Keratinocyte (primary cell): Measurements from ENCODE around the gene SIX3. TPM values are rescaled to one million over a fixed set of nuclear protein-coding genes. Genes with fewer than 3 reads are reported as not detected.

Source experiments
- DNase-seq: peaks from one replicate; pipeline ENCODE4 v3.0.0-alpha.2; 2011; ENCODE audit warnings: low read depth, missing footprints, low spot score
- FAIRE-seq: peaks from 2 replicates; lab custom pipeline; 2011; peaks lifted over from hg19 to GRCh38; lab: Jason Lieb, UNC
- H2AFZ ChIP-seq: 2 replicates; pipeline ENCODE4 v1.6.0; 2012; ENCODE audit warnings: low read length, control low read depth, inconsistent platforms; ENCODE audit not compliant: control insufficient read depth
- H3K27ac ChIP-seq: 2 replicates; pipeline ENCODE4 v1.5.1; 2011; ENCODE audit warnings: low read length; ENCODE audit not compliant: control insufficient read depth, insufficient read depth
- H3K27me3 ChIP-seq: 3 replicates; pipeline ENCODE4 v1.6.0; 2011; ENCODE audit warnings: low read length; ENCODE audit not compliant: control insufficient read depth, insufficient read depth; ENCODE audit errors: extremely low read depth
- H3K36me3 ChIP-seq, 2 experiments: 2 replicates in 1 of 2; 3 replicates in 1 of 2; pipeline ENCODE4 v1.5.1; 2011; ENCODE audit warnings: low read length in 2 of 2, mild to moderate bottlenecking in 1 of 2; ENCODE audit not compliant: control insufficient read depth in 2 of 2, insufficient read depth in 2 of 2; ENCODE audit errors: extremely low read depth in 1 of 2
- H3K4me1 ChIP-seq: 3 replicates; pipeline ENCODE4 v1.5.1; 2011; ENCODE audit warnings: low read length; ENCODE audit not compliant: control insufficient read depth, insufficient read depth; ENCODE audit errors: extremely low read depth
- H3K4me2 ChIP-seq: 3 replicates; pipeline ENCODE4 v1.6.0; 2011; ENCODE audit warnings: low read depth, low read length; ENCODE audit not compliant: control insufficient read depth, insufficient read depth; ENCODE audit errors: extremely low read depth
- H3K4me3 ChIP-seq, 3 experiments: fragments of 200-600 bp in 1 of 3; sonication (generic) in 1 of 3; 2 replicates in 2 of 3; 3 replicates in 1 of 3; pipeline ENCODE4 v1.5.1; 2011 to 2016; ENCODE audit warnings: low read length in 3 of 3, mild to moderate bottlenecking in 3 of 3, control low read depth in 2 of 3, inconsistent platforms in 1 of 3, low read depth in 1 of 3, mixed read lengths in 1 of 3, mixed run types in 1 of 3, moderate library complexity in 1 of 3; ENCODE audit not compliant: control insufficient read depth in 2 of 3, insufficient read depth in 2 of 3; ENCODE audit errors: extremely low read depth in 1 of 3
- H3K79me2 ChIP-seq: 2 replicates; pipeline ENCODE4 v1.6.0; 2012; ENCODE audit warnings: low read length; ENCODE audit not compliant: control insufficient read depth, insufficient read depth
- H3K9ac ChIP-seq: 3 replicates; pipeline ENCODE4 v1.6.0; 2011; ENCODE audit warnings: low read length; ENCODE audit not compliant: control insufficient read depth, insufficient read depth; ENCODE audit errors: extremely low read depth
- H3K9me1 ChIP-seq: 3 replicates; pipeline ENCODE4 v1.6.0; 2011; ENCODE audit warnings: low read length; ENCODE audit not compliant: control insufficient read depth, insufficient read depth; ENCODE audit errors: extremely low read depth
- H3K9me3 ChIP-seq: 2 replicates; pipeline ENCODE4 v1.5.1; 2012; ENCODE audit warnings: low read depth, low read length; ENCODE audit not compliant: control insufficient read depth
- H4K20me1 ChIP-seq: 3 replicates; pipeline ENCODE4 v1.6.0; 2011; ENCODE audit warnings: low read length; ENCODE audit not compliant: control insufficient read depth, insufficient read depth; ENCODE audit errors: extremely low read depth
- CTCF ChIP-seq, 3 experiments: IDR thresholded peaks in 1 of 3; conservative IDR thresholded peaks in 1 of 3; optimal IDR thresholded peaks in 1 of 3; 2 replicates in 2 of 3; 3 replicates in 1 of 3; pipeline versions ENCODE3 to v1.5.1; 2011; ENCODE audit warnings: low read length in 3 of 3, mild to moderate bottlenecking in 3 of 3, moderate library complexity in 2 of 3, control low read depth in 1 of 3, inconsistent platforms in 1 of 3; ENCODE audit not compliant: insufficient read depth in 2 of 3; ENCODE audit errors: extremely low read depth in 1 of 3
- EZH2 ChIP-seq: IDR thresholded peaks from one replicate; pipeline ENCODE4 v1.6.1; 2012; ENCODE audit warnings: inconsistent platforms, mild to moderate bottlenecking, low read length, moderate library complexity
- dilution Hi-C: fragments of 300-500 bp; cut with MboI; formaldehyde crosslinking; loops from one replicate; pipeline ENCODE4 v1.7.0; 2020; ENCODE audit warnings: low sequenced_read_pairs; ENCODE audit not compliant: extremely low pct_ligation_motif_present
- polyA plus RNA-seq, 5 experiments: library from polyadenylated mRNA; depleted of rRNA in 3 of 5; stranded (reverse) in 3 of 5; stranded (forward) in 1 of 5; unstranded in 1 of 5; fragments of >200 nt; gene quantifications; 1 replicate in 1 of 5; 2 replicates in 3 of 5; 3 replicates in 1 of 5; pipeline versions ENCODE4 v1.2.1 to v1.2.3, GENCODE V29; 2011 to 2012; ENCODE audit warnings: missing spikeins in 2 of 5, low read depth in 1 of 5, low replicate concordance in 1 of 5

Gene SIX3
- polyA plus RNA-seq, 1 donor (not counting 4 experiments of a cell fraction or from before 2014, with no cell fraction given), result not detected

GRCh38 chr2:44931198-44931780, 10.2 kb upstream of the SIX3 start:
- DNase-seq (no peak), FAIRE-seq (no peak)
- H4K20me1 ChIP-seq, result no peaks in the 10 kb centered on the region
- H2AFZ ChIP-seq, result no peak overlapping the region
- H3K4me3 ChIP-seq, result no peak overlapping the region
- H3K9me3 ChIP-seq, result no peaks in the 10 kb centered on the region
- no peak overlapping the region for H3K4me2 ChIP-seq
- no peaks in the 10 kb centered on the region for H3K36me3 ChIP-seq
- no peak for TF ChIP-seq EZH2
- TF ChIP-seq CTCF (optimal IDR thresholded peaks at IDR 0.05 in 1 of 3, IDR thresholded peaks at IDR 0.05 in 1 of 3, conservative IDR thresholded peaks at IDR 0.05 in 1 of 3; ENCODE audit: extremely low read depth in 1 of 3, insufficient read depth in 2 of 3, low read length in 3 of 3), result no peak
- no peak overlapping the region for H3K27ac ChIP-seq
- peaks cover 98% of the 10 kb centered on the region for H3K27me3 ChIP-seq
- H3K9me1 ChIP-seq, result no peaks in the 10 kb centered on the region
- no peaks in the 10 kb centered on the region for H3K4me1 ChIP-seq
- dilution Hi-C loops, result no loop called here
- no peak overlapping the region for H3K9ac ChIP-seq
- H3K79me2 ChIP-seq, result no peaks in the 10 kb centered on the region

- no peak overlapping the region for H3K9ac ChIP-seq
- H3K4me1 ChIP-seq, result no peaks in the 10 kb centered on the region
- H3K9me3 ChIP-seq, result no peaks in the 10 kb centered on the region
- no peak for DNase-seq
- H3K27ac ChIP-seq, result no peak overlapping the region
- no peaks in the 10 kb centered on the region for H3K9me1 ChIP-seq
- peaks cover 100% of the 10 kb centered on the region for H3K27me3 ChIP-seq
- TF ChIP-seq EZH2 (no peak), CTCF (optimal IDR thresholded peaks at IDR 0.05 in 1 of 3, IDR thresholded peaks at IDR 0.05 in 1 of 3, conservative IDR thresholded peaks at IDR 0.05 in 1 of 3; ENCODE audit: extremely low read depth in 1 of 3, insufficient read depth in 2 of 3, low read length in 3 of 3) (no peak)
- dilution Hi-C loops, result no loop called here
- H3K36me3 ChIP-seq, result no peaks in the 10 kb centered on the region
- no peak overlapping the region for H3K4me3 ChIP-seq
- no peaks in the 10 kb centered on the region for H4K20me1 ChIP-seq
- H3K4me2 ChIP-seq, result no peak overlapping the region
- H2AFZ ChIP-seq, result no peak overlapping the region
- H3K79me2 ChIP-seq, result no peaks in the 10 kb centered on the region
- no peak for FAIRE-seq
Observed at GRCh38 chr2:44932079-44932478, 9.4 kb upstream of the SIX3 start.
